Measurements from ENCODE around the gene DIP2C.
"Not testable (repeated sequence)": the region's sequence is repeated elsewhere in the genome, so short reads cannot be mapped to it uniquely, and the experiment has no call there.

The DIP2C gene

GRCh38 chr10:598415-599170 lies 90.9 kb downstream of the DIP2C start:
- CTCF ChIA-PET: interaction anchor here (0.7 kb wide), 1 partner anchor 44 kb away, joined by 4 read pairs; no protein-coding TSS in a partner anchor
- POLR2A ChIA-PET (ENCODE audit: low non-redundant PET): interaction anchor here (0.6 kb wide), 1 partner anchor 14 kb away, joined by 5 read pairs; no protein-coding TSS in a partner anchor

GRCh38 chr10:597976-598375 lies 91.5 kb downstream of the DIP2C start:
- no peak for DNase-seq (ENCODE audit: low spot score)
- ChIA-PET CTCF (no interaction called here), POLR2A (ENCODE audit: low non-redundant PET) (no interaction called here)
- TF ChIP-seq CTCF (conservative IDR thresholded peaks at IDR 0.05; ENCODE audit: low read depth): no peak
- no peak overlapping the region for H3K27ac ChIP-seq

More at GRCh38 chr10:598415-599170, 90.9 kb downstream of the DIP2C start:
- no peak overlapping the region for H3K27ac ChIP-seq
- DNase-seq (ENCODE audit: low spot score): no peak
- no peak for TF ChIP-seq CTCF (conservative IDR thresholded peaks at IDR 0.05; ENCODE audit: low read depth)

- ChIA-PET CTCF (no interaction called here), POLR2A (ENCODE audit: low non-redundant PET) (no interaction called here)
- no peak for TF ChIP-seq CTCF (conservative IDR thresholded peaks at IDR 0.05; ENCODE audit: low read depth)
- no peak for DNase-seq (ENCODE audit: low spot score)
- no peak overlapping the region for H3K27ac ChIP-seq
Observed at GRCh38 chr10:596725-597345, 92.6 kb downstream of the DIP2C start.

GRCh38 chr10:596131-596530 lies 93.3 kb downstream of the DIP2C start:
- DNase-seq (ENCODE audit: low spot score); CTCF ChIA-PET; POLR2A ChIA-PET (ENCODE audit: low non-redundant PET); H3K27ac ChIP-seq: not testable (repeated sequence)

GRCh38 chr10:595473-595872 lies 94.0 kb downstream of the DIP2C start:
- POLR2A ChIA-PET (ENCODE audit: low non-redundant PET): no interaction called here
- TF ChIP-seq CTCF (conservative IDR thresholded peaks at IDR 0.05; ENCODE audit: low read depth): no peak
- CTCF ChIA-PET: no interaction called here
- no peak for DNase-seq (ENCODE audit: low spot score)
- H3K27ac ChIP-seq: no peak overlapping the region

GRCh38 chr10:594584-595270 lies 94.7 kb downstream of the DIP2C start:
- ChIA-PET POLR2A (ENCODE audit: low non-redundant PET) (no interaction called here), CTCF (no interaction called here)
- no peak overlapping the region for H3K27ac ChIP-seq
- TF ChIP-seq CTCF (conservative IDR thresholded peaks at IDR 0.05; ENCODE audit: low read depth): no peak
- DNase-seq (ENCODE audit: low spot score): no peak
